ENCODE measurements around the gene HMCN2. TPM values are rescaled to one million over a fixed set of nuclear protein-coding genes. Genes with fewer than 3 reads are reported as not detected.

Gene HMCN2
- total RNA-seq, 1 donor from 2014 or later: not detected

GRCh38 chr9:130426467-130426773 lies 160.9 kb downstream of the HMCN2 start:
- intact Hi-C loops (cut with micrococcal nuclease): no loop called here
- Mint-ChIP-seq H3K36me3 (ENCODE audit: low read depth) (no peaks in the 10 kb centered on the region), H3K4me3 (no peak overlapping the region), H3K9me3 (peaks cover 2% of the 10 kb centered on the region), H3K27ac (no peak overlapping the region), H3K4me1 (no peaks in the 10 kb centered on the region), H3K27me3 (peaks cover 9% of the 10 kb centered on the region)
- DNase-seq (no peak), ATAC-seq (ENCODE audit: low read depth) (no peak)
- ChIA-PET CTCF (no interaction called here), POLR2A (no interaction called here)
- TF ChIP-seq, protein P1, sequence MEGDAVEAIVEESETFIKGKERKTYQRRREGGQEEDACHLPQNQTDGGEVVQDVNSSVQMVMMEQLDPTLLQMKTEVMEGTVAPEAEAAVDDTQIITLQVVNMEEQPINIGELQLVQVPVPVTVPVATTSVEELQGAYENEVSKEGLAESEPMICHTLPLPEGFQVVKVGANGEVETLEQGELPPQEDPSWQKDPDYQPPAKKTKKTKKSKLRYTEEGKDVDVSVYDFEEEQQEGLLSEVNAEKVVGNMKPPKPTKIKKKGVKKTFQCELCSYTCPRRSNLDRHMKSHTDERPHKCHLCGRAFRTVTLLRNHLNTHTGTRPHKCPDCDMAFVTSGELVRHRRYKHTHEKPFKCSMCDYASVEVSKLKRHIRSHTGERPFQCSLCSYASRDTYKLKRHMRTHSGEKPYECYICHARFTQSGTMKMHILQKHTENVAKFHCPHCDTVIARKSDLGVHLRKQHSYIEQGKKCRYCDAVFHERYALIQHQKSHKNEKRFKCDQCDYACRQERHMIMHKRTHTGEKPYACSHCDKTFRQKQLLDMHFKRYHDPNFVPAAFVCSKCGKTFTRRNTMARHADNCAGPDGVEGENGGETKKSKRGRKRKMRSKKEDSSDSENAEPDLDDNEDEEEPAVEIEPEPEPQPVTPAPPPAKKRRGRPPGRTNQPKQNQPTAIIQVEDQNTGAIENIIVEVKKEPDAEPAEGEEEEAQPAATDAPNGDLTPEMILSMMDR (IDR thresholded peaks at IDR 0.05): no peak

DNA sequence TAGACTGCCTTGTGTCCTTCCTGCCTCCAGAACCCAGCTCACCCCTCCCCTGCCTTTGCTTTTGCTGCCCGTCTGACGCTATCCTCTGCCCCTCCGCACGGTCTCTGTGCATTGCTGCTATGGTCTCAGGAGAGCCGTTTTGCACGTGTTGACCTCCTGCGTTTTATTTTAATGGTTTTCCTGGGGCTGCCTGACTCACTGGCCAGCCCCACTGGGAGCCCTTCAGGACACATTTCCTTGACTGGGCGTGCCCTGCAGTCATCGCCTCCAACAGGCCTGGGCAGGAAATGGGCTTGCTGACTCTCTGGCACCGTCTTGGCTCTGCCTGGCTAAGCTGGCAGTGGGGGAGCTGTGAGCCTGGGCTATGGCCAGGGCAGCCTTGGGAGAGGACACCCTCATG lies 161.3 kb downstream of the HMCN2 start:
- Mint-ChIP-seq H3K27ac (no peak overlapping the region), H3K36me3 (ENCODE audit: low read depth) (no peaks in the 10 kb centered on the region), H3K27me3 (peaks cover 9% of the 10 kb centered on the region), H3K4me3 (no peak overlapping the region), H3K9me3 (peaks cover 2% of the 10 kb centered on the region), H3K4me1 (no peaks in the 10 kb centered on the region)
- intact Hi-C loops (cut with micrococcal nuclease): no loop called here
- POLR2A ChIA-PET: no interaction called here
- CTCF ChIA-PET: no interaction called here
- ATAC-seq (ENCODE audit: low read depth): no peak
- TF ChIP-seq, protein P1 (IDR thresholded peaks at IDR 0.05): no peak
- no peak for DNase-seq

DNA sequence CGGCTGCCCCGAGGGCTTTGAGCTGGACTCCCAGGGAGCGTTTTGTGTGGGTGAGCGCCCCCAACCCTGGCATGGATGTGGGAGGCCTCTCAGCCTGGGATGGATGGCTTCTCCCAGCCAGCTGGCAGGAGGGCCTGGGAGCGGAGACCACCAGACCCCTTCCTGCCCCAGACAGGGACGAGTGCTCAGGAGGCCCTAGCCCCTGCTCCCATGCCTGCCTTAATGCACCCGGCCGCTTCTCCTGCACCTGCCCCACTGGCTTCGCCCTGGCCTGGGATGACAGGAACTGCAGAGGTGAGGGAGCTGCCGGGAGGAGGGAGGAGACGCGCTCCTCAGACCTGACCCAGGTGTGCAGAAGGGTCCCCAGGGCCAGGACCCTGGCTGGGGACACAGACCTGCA lies 161.8 kb downstream of the HMCN2 start:
- Mint-ChIP-seq H3K4me3 (no peak overlapping the region), H3K4me1 (no peaks in the 10 kb centered on the region), H3K27me3 (peaks cover 11% of the 10 kb centered on the region), H3K36me3 (ENCODE audit: low read depth) (no peaks in the 10 kb centered on the region), H3K9me3 (peaks cover 2% of the 10 kb centered on the region), H3K27ac (no peak overlapping the region)
- ATAC-seq (ENCODE audit: low read depth) (no peak), DNase-seq (no peak)
- ChIA-PET CTCF (no interaction called here), POLR2A (no interaction called here)
- intact Hi-C loops (cut with micrococcal nuclease): no loop called here
- TF ChIP-seq, protein P1 (IDR thresholded peaks at IDR 0.05): no peak

GRCh38 chr9:130428086-130428665 lies 162.6 kb downstream of the HMCN2 start:
- POLR2A ChIA-PET: no interaction called here
- ATAC-seq (ENCODE audit: low read depth) (no peak), DNase-seq (no peak)
- peaks cover 19% of the 10 kb centered on the region for H3K27me3 Mint-ChIP-seq
- H3K4me1 Mint-ChIP-seq: no peaks in the 10 kb centered on the region
- TF ChIP-seq, protein P1 (IDR thresholded peaks at IDR 0.05): no peak
- H3K9me3 Mint-ChIP-seq: peaks cover 2% of the 10 kb centered on the region
- no peaks in the 10 kb centered on the region for H3K36me3 Mint-ChIP-seq (ENCODE audit: low read depth)
- no peak overlapping the region for H3K27ac Mint-ChIP-seq
- H3K4me3 Mint-ChIP-seq: no peak overlapping the region
- CTCF ChIA-PET: no interaction called here
- intact Hi-C loops (cut with micrococcal nuclease): no loop called here

DNA sequence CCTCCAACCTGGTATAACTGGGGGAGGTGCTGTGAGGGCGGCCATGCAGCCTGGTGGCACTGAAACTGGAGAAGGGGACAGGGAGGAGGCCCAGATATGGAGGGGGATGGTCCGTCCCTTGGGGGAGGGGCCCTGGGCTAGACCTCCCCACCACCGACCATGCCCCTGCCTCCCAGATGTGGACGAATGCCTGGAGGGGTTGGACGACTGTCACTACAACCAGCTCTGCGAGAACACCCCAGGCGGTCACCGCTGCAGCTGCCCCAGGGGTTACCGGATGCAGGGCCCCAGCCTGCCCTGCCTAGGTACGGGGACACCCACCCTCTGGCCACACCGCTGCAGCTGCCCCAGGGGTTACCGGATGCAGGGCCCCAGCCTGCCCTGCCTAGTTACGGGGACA lies 163.8 kb downstream of the HMCN2 start:
- Mint-ChIP-seq H3K9me3 (peaks cover 2% of the 10 kb centered on the region), H3K27me3 (peaks cover 19% of the 10 kb centered on the region), H3K27ac (no peak overlapping the region), H3K36me3 (ENCODE audit: low read depth) (no peaks in the 10 kb centered on the region), H3K4me3 (no peak overlapping the region), H3K4me1 (no peaks in the 10 kb centered on the region)
- ChIA-PET POLR2A (no interaction called here), CTCF (no interaction called here)
- intact Hi-C loops (cut with micrococcal nuclease): no loop called here
- no peak for DNase-seq
- no peak for ATAC-seq (ENCODE audit: low read depth)
- TF ChIP-seq, protein P1 (IDR thresholded peaks at IDR 0.05): no peak

All from activated B cell treated with CpG ODN at 0.5 μM for 24 hours (primary cell).